Activated gamma-delta T cell treated with anti-CD3 and anti-CD28 coated beads, Interleukin-2, amount 50 U/mL, for 16 hours (primary cell): Measurements from ENCODE around the gene CHST9.
"Not testable (repeated sequence)": the region's sequence is repeated elsewhere in the genome, so short reads cannot be mapped to it uniquely, and the experiment has no call there.

Source experiments
- DNase-seq: peaks from one replicate; pipeline ENCODE4 v3.0.0-alpha.2; 2020; ENCODE audit warnings: low read depth

CHST9 gene

DNA sequence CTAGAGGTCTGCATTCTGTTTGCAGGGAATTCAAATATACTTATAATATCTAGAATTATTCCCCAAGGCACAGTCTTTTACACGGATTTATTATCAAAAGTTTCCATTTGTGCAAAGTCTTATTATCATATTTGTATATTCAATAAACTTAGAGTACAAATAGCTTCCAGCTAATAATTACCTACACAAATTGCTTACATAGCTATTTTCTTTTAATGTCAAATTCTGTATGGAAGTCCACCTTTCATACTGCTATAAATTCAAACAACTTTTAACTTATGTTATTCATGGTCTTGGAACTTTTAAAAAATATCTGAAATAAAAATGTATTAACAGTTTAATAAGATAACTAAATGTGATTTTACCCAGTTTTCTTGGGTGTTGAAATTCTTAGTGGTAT, 13.1 kb downstream of the CHST9 start:
- no peak for DNase-seq

DNA sequence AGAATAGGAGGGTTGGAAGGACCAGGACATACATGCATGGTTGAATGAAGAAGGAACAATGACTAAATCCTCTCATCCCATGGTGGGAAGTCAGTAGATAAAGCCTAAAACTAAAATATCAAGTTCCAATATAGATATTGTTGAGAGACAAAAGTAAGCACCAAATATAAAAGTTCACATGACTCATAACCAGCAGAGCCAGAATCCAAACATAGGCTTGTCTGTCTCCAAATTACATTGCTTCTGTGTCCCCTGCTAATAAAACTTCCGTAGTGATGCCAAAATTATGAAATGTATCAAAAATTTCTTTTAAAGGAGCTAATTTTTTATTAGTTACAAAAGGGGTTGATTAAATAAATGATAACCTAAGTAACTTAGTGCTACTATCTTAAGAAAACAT, 19.7 kb downstream of the CHST9 start:
- no peak for DNase-seq

DNA sequence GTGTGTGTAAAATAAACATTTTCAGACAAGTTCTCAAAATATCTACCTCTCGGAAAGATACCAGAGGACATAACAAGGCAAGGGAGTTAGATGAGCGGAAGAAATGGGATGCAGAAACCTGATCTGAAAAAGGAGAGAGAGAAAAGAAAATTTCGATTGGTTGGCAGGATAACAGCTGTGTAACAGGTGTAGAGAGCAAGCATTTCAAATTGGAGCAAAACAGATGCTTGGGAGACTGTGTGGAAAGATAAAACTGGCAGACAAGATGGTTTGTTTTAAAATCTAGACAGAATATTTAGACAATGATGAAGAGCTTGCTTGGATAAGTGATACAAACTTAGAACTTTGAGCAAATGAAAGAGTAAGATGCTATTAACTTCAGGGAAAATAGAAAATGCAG, 20.2 kb downstream of the CHST9 start:
- DNase-seq, result no peak

DNA sequence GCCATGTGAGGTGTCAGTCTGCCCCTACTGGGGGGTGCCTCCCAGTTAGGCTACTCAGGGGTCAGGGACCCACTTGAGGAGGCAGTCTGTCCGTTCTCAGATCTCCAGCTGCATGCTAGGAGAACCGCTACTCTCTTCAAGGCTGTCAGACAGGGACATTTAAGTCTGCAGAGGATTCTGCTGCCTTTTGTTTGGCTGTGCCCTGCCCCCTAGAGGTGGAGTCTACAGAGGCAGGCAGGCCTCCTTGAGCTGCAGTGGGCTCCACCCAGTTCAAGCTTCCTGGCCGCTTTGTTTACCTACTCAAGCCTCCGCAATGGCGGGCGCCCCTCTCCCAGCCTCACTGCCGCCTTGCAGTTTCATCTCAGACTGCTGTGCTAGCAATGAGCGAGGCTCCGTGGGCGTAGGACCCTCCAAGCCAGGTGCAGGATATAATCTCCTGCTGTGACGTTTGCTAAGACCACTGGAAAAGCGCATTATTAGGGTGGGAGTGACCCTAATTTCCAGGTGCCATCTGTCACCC, 21.9 kb downstream of the CHST9 start:
- DNase-seq, result not testable (repeated sequence)

DNA sequence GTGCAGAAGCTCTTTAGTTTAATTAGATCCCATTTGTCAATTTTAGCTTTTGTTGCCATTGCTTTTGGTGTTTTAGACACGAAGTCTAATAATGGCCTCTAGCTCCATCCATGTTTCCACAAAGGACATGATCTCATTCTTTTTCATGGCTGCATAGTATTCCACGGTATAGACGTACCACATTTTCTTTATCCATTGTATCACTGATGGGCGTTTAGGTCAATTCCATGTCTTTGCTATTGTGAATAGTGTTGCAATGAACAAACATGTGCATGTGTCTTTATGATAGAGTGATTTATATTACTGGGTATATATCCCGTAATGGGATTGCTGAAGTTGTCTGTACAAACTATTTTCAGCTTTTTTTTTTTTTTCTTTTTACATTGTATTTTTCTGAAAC, 35.9 kb downstream of the CHST9 start:
- DNase-seq, result not testable (repeated sequence)

DNA sequence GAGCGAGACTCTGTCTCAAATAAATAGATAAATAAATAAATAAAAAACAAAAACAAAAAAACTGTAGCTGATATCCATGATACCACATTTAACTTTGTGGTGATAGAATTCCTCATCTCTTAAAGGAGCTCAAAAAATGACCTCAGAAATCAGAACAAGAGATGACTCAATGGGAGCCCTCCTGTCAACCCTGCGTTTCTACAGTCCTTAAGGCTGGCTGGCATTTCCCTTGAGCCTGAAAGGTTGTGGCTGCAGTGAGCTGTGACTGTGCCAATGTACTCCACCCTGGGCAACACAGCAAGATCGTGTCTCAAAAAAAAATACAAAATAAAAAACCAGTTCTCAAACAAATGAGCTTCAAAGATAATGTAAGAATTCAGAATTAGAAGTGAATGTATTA, 40.4 kb downstream of the CHST9 start:
- DNase-seq, result no peak

DNA sequence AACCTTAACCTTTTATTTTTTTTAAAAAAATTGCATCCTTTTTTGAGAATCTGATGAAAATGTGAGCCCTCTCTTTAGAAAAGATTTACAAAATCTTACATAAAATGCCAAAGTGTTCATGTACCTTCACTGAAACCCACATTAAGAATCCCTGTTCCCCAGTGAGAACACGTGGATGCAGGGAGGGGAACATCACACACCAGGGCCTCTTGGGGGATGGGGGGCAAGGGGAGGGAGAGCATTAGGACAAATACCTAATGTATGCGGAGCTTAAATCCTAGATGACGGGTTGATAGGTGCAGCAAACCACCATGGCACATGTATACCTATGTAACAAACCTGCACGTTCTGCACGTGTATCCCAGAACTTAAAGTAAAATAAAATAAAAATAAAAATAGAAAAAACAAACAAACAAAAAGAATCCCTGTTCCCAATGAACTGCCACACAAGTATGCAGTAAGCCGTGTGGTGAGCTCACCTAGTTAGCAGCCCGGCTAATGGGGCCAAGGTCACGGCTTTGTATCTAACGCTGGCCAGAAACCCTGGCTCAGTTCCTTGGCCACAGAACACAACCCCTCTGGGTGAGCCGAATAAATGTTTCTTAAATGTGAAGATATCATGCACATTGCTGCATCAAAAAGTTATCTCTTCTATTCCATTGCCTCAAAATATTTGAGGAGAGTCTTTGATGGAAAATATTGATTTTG, 41.4 kb downstream of the CHST9 start:
- no peak for DNase-seq

DNA sequence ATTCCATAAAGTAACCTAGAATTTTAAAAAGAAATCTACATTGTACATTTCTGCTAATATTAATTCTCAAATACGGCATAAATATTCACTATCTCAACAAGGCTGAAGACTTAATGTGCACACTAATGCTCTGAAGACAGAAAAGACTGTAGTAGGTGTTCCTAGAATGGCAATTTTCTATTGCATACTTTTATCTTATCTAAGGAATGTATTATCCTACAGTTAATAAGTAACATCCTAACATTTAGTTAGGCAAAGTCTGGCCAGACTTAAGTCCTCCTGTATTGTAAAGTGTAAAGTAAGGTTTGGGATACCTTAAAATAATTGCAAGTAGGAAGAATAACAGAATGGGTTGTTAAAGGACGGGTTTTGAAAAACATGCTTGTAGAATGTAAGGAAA, 42.2 kb downstream of the CHST9 start:
- DNase-seq, result no peak

DNA sequence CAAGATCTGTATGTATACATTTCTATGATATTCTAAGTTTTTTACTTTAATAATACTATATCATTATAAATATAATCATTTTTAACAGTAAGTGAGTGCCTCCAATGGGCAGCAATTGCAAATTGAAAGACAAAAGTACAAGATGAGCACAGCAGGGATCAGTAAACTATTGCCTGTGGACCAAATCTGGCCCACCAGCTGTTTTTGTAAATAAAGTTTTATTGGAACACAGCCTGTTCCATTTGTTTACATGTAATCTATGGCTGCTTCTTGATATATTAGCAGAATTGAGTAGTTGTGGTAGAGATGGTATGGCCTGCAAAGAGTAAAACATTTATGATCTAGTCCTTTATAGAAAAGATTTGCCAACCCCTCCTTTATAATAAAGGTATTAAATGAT, 43.2 kb downstream of the CHST9 start:
- DNase-seq, result no peak

DNA sequence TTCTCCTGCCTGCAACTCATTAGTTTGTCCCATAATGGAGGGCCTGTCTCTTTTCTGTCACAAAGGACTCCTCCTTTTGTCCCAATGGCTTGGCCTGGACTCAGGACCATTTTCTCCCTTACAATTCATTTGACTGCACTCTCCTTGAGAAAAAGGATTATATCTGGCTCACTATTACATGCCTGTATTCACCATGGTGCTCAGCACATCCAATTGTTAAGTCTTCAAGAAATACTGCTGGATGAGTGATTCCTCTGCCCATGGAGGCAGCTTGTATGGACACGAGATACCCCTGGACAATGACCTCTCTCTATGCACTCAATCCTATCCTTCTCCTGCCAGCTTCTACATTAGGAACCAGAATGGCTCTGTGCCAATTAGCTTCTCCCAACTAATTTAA, 47.0 kb downstream of the CHST9 start:
- DNase-seq, result no peak

DNA sequence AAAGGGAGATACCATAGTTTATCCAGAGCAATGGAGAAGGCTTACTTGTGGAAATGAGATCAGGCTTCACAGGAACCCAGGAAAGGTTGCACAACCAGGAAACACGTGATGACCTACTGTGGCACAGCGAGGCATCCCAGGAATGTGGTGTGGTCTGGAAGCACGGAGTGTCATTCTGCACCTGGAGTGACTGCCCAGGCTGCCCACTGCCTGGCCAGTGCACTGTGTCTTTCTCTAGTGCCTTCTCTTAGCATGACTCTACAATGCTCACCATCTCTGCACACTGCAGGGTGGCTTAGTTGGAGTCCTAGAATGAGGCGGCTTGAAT, 48.9 kb downstream of the CHST9 start:
- DNase-seq, result no peak

DNA sequence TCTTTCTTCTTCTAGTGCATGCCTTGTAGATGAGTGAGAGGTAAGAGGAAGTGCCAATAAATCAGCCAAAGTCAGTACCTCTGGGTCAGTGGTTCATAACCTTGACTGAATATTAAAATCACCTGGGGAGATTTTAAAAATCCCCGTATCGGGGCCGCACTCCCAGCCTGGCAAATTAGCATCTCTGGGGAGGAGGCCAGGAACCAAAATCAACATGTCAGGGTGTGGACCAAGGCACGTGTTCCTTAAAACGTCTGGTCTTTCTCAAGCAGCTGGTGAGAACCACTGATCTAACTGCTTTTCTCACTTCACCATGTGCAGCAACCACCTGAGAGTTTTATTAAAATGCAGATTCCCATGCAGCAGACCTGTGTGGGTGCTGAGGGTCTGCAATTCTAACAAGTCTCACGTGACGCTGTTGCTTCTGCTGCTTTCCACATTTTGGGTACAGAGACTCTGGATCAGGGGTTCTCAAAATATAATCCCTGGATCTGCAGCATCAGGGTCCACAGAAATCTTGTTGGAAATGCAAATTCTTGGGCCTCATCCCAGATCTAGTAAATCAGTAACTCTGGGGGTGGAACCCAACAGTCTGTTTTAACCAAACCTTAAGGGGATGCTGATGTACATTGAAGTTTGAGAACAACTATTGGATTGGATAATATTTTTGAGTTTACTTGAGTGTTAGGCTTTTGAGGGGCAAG, 49.5 kb downstream of the CHST9 start:
- no peak for DNase-seq

DNA sequence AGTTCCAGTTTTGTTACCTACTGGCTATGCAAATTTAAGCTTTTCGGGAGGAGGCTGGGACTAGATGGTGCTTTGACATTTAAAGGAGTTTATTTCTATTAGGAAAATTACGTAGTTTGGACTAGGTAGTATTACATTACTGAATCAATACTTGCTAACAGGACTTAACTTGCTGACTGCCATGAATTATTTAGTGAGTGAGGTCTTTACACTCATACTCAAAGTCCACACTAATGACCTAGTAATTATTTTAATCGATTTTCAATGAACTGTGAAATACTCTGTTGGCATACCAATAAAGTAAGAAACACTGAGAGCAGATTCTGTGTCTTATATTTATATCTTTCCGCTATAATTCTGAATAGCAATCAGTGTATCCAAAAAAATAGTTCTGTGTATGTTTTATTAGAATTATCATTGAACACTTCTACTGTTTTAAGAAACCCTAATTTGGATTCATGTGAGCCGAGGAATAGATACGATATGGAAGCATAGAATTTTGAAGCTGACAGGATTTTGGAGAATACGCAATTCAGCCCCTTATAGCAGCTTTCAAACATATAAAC, 55.0 kb downstream of the CHST9 start:
- no peak for DNase-seq

DNA sequence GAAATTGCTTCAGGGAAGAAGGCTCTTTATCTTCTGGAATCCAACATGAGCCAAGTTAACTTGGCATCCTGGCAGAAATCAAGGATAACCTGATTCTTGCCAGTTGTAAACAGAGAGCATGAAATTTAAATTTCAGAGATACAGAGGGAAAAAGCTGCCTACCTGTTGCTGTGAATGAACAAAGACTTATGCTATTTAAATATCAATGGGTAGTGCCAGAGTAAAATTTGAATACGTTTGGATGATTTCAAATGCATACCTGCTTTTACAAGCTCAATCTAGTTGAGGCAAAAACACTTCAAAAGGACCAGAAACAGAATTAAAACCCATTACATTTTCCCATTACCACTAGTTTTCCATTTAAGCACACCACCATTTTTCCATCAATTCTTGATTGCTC, 60.9 kb downstream of the CHST9 start:
- DNase-seq, result no peak

DNA sequence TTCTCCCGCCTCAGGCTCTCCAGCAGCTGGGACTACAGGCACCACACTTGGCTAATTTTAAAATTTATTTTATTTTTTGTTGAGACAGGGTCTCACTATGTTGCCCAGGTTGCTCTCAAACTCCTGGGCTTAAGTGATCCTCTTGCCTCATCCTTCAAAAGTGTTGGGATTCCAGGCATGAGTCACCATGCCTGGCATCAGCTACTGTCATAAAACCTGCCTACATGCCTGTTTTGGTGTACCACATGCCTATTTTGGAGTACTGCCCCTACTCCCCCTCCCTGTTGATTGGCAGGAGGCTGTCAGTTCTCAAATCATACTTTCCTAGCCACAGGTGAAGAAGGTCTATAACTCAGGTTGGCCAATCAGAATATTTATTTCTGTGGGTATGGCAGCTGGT, 64.0 kb downstream of the CHST9 start:
- no peak for DNase-seq

DNA sequence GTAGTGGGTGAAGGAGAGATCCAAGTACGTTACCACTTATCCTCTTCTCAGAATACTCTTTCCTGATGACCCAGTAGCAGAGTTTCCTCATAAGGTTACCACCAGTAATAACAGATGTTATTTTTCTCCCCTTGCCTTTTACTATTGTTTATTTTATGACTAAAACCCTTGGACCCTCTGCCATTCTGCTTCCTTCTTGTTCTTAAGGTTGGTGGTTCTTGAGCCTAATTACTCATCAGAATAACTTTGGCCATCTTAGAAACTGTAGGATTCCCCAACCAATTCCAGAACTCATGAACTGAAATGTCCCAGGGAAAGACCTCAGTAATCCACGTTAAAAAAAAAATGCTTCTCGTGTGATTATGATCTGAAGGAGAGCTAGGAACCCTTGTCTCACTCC, 64.9 kb downstream of the CHST9 start:
- DNase-seq, result no peak

DNA sequence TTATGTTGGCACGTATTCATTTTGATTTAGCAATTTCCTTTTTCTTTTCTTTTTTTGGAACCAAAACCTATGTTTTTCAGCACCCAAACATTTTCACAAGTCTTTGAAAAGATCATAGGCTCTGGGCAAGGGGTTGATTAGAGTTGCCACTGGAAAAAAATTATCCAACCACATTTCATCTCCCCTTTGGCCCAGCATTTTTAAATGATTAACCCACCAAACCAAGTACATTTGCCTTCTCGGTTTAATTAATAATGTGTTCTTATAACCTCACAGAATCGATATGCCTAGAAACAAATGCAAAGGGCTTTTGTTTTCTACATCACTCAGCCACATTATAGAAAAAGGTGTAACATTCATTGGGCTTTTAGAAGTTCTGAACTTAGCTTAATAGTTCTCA, 66.1 kb downstream of the CHST9 start:
- no peak for DNase-seq

DNA sequence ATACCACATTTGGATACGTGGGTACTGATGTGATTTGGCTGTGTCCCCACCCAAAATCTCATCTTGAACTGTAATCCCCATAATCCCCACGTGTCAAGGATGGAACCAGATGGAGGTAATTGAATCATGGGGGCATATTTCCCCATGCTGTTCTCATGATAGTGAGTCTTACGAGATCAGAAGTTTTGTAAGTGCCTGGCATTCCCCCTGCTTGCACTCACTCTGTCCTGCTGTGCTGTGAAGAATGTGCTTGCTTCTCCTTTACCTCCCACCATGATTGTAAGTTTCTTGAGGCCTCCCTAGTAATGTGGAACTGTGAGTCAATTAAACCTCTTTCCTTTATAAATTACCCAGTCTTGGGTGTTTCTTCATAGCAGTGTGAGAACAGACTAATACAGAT, 70.3 kb downstream of the CHST9 start:
- no peak for DNase-seq

DNA sequence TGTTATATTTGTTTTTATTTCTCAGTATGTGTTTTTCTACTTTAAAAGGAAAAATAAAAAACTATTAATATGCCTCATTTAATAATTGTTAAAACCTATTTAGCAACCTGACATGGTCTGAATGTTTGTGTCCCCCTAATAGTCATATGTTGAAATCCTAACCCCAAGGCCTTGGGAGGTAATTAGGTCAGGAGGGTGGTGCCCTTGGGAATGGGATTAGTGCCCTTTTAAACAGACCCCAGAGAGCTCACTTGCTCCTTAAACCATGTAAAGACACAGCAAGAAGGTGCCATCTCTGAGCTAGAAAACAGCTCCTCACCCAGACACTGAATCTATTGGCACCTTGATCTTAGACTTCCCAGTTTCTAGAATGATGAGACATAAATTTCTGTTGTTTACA, 71.8 kb downstream of the CHST9 start:
- DNase-seq, result no peak

DNA sequence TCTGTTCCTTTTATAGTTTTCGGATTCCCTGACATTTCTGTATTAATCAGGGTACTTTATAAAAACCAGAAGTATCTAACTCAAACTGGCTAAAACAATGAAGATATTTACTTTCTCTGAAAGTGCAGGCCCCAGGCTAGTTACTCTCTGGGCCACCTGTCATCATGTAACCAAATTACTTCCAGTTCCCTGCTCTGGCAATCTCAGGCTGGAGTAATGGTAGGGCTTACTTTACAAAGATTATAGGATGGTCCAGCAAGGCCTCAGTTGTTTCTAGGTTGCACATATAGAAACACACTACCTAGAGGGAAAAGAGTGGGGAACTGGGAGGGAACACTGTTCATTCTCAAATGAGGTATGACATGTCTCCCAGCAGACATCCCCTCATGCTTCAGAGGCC, 74.8 kb downstream of the CHST9 start:
- no peak for DNase-seq

DNA sequence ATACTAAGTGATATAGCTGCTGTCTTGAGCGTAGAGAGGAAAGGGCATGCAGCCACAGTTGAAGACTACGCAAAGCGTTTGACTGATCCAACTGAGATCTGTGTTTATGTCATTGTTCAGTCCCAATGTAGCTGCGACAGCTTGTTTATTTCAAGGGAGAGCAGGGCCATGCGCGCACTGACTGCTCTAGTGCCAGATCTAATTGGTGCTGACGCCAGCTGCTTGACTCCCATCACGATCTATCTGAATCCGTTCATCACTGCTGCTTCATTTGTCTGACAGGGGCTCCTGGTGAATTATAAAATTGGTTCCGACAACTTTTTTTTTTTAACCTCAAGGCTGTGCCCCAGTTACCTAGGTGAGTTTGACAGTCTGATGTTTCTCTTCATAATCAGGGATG, 75.7 kb downstream of the CHST9 start:
- DNase-seq, result no peak

DNA sequence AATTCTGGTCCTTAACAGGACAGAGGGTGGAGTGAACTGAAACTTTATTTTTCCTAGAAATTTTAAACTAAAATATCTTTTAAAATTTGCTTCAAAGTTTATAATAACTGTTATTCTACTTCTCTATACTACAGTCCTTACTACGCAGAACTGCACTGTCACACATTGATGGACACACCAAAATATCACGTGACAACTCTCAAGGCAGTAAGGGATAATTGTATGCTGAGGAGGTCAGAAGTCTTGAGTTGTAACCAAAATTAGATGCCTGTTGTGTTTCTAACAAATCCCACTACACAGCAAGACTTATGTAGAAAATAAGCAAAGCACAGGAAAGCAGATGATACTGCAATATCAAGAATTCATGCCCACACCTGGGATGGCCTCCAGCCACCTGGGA, 76.3 kb downstream of the CHST9 start:
- no peak for DNase-seq

DNA sequence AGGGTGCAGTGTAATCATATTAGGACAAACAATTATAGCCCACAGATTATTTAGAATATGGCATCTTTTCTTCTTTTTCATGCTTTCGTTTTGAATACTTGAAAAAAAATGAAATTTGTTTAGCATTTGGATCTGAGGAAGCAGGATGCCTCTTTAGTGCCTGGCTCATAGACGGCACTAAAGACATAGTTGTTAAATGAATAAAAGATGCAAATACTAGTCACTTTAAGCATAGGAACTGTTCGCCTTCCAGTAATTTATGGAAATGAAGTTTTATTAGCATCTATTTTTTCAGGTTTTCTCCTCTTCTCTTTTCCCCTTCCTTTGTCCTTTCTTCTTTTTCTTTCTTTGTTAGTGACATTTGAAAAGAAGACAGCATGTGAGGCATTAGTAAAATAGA, 80.4 kb downstream of the CHST9 start:
- DNase-seq, result no peak

DNA sequence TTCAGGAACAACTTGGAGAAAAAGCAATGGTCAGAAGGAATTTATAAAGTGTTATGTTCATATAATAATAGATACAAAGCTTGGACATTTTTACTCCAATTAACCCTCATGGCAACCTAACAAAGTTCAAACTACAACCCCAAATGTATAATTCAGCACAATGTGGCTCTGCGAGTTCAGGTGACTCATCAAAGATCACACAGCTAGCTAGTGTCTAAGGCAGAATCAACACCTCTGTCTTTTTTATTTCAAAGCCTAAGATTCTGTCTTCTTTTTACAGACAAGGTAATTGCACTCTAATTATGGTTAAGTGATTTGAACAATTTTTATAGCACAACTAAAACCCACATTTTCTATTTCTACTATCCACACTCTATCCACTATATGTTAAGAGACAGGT, 90.5 kb downstream of the CHST9 start:
- DNase-seq, result no peak
